GM23338 (cell line): ENCODE results near the gene SUGCT. TPM values are rescaled to one million over a fixed set of nuclear protein-coding genes. Genes with fewer than 3 reads are reported as not detected.

ENCODE experiments used
- ATAC-seq: fragments of 200-7000 bp; cut with Tn5 transposase; 3 replicates; pipeline ENCODE4 v1.9.1; 2020
- DNase-seq: peaks from one replicate; pipeline ENCODE4 v3.0.0-alpha.2; 2015; ENCODE audit warnings: low spot score
- H2AFZ ChIP-seq: fragments of 200-600 bp; sonication (generic); 2 replicates; pipeline ENCODE4 v1.8.0; 2016; ENCODE audit warnings: antibody characterized with exemption, mild to moderate bottlenecking, moderate library complexity
- H3F3A ChIP-seq: fragments of 200-600 bp; sonication (generic); replicated peaks from 2 replicates; pipeline ENCODE4 v1.8.0; 2017; ENCODE audit warnings: antibody characterized with exemption, mixed run types, low read depth
- H3K27ac ChIP-seq: fragments of 200-600 bp; sonication (generic); 2 replicates; pipeline ENCODE4 v1.6.1; 2016; ENCODE audit warnings: low read depth
- H3K27me3 ChIP-seq: fragments of 200-600 bp; sonication (generic); 2 replicates; pipeline ENCODE4 v1.8.0; 2016; ENCODE audit warnings: mild to moderate bottlenecking, mixed run types, moderate library complexity; ENCODE audit not compliant: insufficient read depth
- H3K36me3 ChIP-seq: fragments of 200-600 bp; sonication (generic); 2 replicates; pipeline ENCODE4 v1.8.0; 2016; ENCODE audit warnings: mild to moderate bottlenecking; ENCODE audit not compliant: insufficient read depth
- H3K4me1 ChIP-seq: fragments of 200-600 bp; sonication (generic); 2 replicates; pipeline ENCODE4 v1.8.0; 2016; ENCODE audit warnings: mild to moderate bottlenecking, moderate library complexity; ENCODE audit not compliant: insufficient read depth
- H3K4me2 ChIP-seq: fragments of 200-600 bp; sonication (generic); 2 replicates; pipeline ENCODE4 v1.7.1; 2017; ENCODE audit warnings: mixed run types
- H3K4me3 ChIP-seq: fragments of 200-600 bp; sonication (generic); 2 replicates; pipeline ENCODE4 v1.6.1; 2016; ENCODE audit warnings: mixed run types
- H3K79me2 ChIP-seq: fragments of 200-600 bp; sonication (generic); replicated peaks from 2 replicates; pipeline ENCODE4 v1.8.0; 2017; ENCODE audit warnings: mild to moderate bottlenecking; ENCODE audit not compliant: insufficient read depth
- H3K9me2 ChIP-seq: fragments of 200-600 bp; sonication (generic); 2 replicates; pipeline ENCODE4 v1.8.0; 2017; ENCODE audit not compliant: insufficient read depth
- H4K20me1 ChIP-seq: fragments of 200-600 bp; sonication (generic); replicated peaks from 2 replicates; pipeline ENCODE4 v1.8.0; 2017; ENCODE audit warnings: mild to moderate bottlenecking; ENCODE audit not compliant: insufficient read depth
- H3K27ac Mint-ChIP-seq: 2 replicates; pipeline ENCODE4 v1.8.0; 2020; ENCODE audit warnings: inconsistent platforms, mild to moderate bottlenecking, moderate library complexity, mixed read lengths
- H3K27me3 Mint-ChIP-seq: 3 replicates; pipeline ENCODE4 v1.8.0; 2022; ENCODE audit warnings: low read depth, mild to moderate bottlenecking, moderate library complexity, mixed read lengths, inconsistent platforms; ENCODE audit not compliant: insufficient read depth, poor library complexity
- H3K36me3 Mint-ChIP-seq: 3 replicates; pipeline ENCODE4 v1.8.0; 2021; ENCODE audit warnings: low read depth, mild to moderate bottlenecking, inconsistent platforms, moderate library complexity, mixed read lengths
- H3K4me1 Mint-ChIP-seq: 3 replicates; pipeline ENCODE4 v1.8.0; 2020; ENCODE audit warnings: mild to moderate bottlenecking, inconsistent platforms, mixed read lengths
- H3K4me3 Mint-ChIP-seq: 3 replicates; pipeline ENCODE4 v1.8.0; 2021; ENCODE audit warnings: moderate library complexity, mild to moderate bottlenecking, inconsistent platforms, mixed read lengths
- H3K9me3 Mint-ChIP-seq: 3 replicates; pipeline ENCODE4 v1.8.0; 2020; ENCODE audit warnings: moderate library complexity, mild to moderate bottlenecking, inconsistent platforms, mixed read lengths
- CREB1 ChIP-seq: fragments of 250-450 bp; sonication (Bioruptor Pico); IDR thresholded peaks from 2 replicates; pipeline ENCODE4 v1.5.0; 2020; ENCODE audit warnings: low read depth, mild to moderate bottlenecking, moderate library complexity
- EZH2 ChIP-seq: fragments of 200-600 bp; sonication (generic); IDR thresholded peaks from one replicate; pipeline ENCODE4 v1.8.0; 2017; ENCODE audit warnings: antibody characterized with exemption, mild to moderate bottlenecking, low read depth; ENCODE audit not compliant: unreplicated experiment
- EZH2phosphoT487 ChIP-seq: fragments of 200-600 bp; sonication (generic); IDR thresholded peaks from one replicate; pipeline ENCODE4 v1.8.1; 2018; ENCODE audit warnings: antibody characterized with exemption; ENCODE audit not compliant: unreplicated experiment
- JUNB ChIP-seq: IDR thresholded peaks from one replicate; pipeline ENCODE4 v1.6.1; 2016; ENCODE audit warnings: antibody characterized with exemption; ENCODE audit not compliant: unreplicated experiment
- NANOG ChIP-seq: IDR thresholded peaks from 2 replicates; pipeline ENCODE4 v1.6.1; 2016; ENCODE audit warnings: antibody characterized with exemption, borderline replicate concordance
- POLR2AphosphoS5 ChIP-seq: IDR thresholded peaks from 2 replicates; pipeline ENCODE4 v1.6.1; 2016; ENCODE audit warnings: antibody characterized with exemption, low read depth
- STAT1 ChIP-seq: IDR thresholded peaks from one replicate; pipeline ENCODE4 v1.6.1; 2016; ENCODE audit warnings: antibody characterized with exemption; ENCODE audit not compliant: unreplicated experiment
- ZNF114 ChIP-seq: fragments of 250-450 bp; sonication (Bioruptor Pico); IDR thresholded peaks from 2 replicates; pipeline ENCODE4 v1.5.0; 2020; ENCODE audit warnings: mild to moderate bottlenecking, moderate library complexity
- ZNF331 ChIP-seq: fragments of 250-450 bp; sonication (Bioruptor Pico); IDR thresholded peaks from 2 replicates; pipeline ENCODE4 v1.5.0; 2020; ENCODE audit warnings: low read depth, mild to moderate bottlenecking, moderate library complexity
- polyA plus RNA-seq: library from polyadenylated mRNA; unstranded; fragments of >200 nt; fragmentation: Nextera tagmentation; extraction: Ambion mirVana; gene quantifications from 2 replicates; pipeline ENCODE4 v1.2.1, GENCODE V29; 2016
- total RNA-seq: library from RNA; depleted of rRNA; stranded (reverse); fragments of >200 nt; shearing (Covaris generic); gene quantifications from 2 replicates; pipeline ENCODE4 v1.2.3, GENCODE V29; 2014
- TF ChIP-seq, protein P1 (sequence below): IDR thresholded peaks from 2 replicates; pipeline ENCODE4 v1.6.1; 2016; ENCODE audit warnings: antibody characterized with exemption
- TF ChIP-seq, protein P2 (sequence below), 2 experiments: fragments of 200-600 bp in 1 of 2; sonication (generic) in 1 of 2; conservative IDR thresholded peaks; 2 replicates each; pipeline versions ENCODE4 v1.5.1 to v1.6.1; 2016 to 2017; ENCODE audit warnings: antibody characterized with exemption in 2 of 2, low read depth in 2 of 2, mild to moderate bottlenecking in 2 of 2, moderate library complexity in 1 of 2
- TF ChIP-seq, protein P3 (sequence below): IDR thresholded peaks from one replicate; pipeline ENCODE4 v1.6.1; 2018; ENCODE audit warnings: antibody characterized with exemption; ENCODE audit not compliant: unreplicated experiment
- TF ChIP-seq, protein P4 (sequence below): fragments of 250-450 bp; sonication (Bioruptor Pico); IDR thresholded peaks from 2 replicates; pipeline ENCODE4 v1.5.0; 2020; ENCODE audit warnings: mild to moderate bottlenecking, moderate library complexity

SUGCT gene
- total and polyA plus RNA-seq, 2 experiments from 2014 or later: 4.2 to 5.6 TPM

DNA sequence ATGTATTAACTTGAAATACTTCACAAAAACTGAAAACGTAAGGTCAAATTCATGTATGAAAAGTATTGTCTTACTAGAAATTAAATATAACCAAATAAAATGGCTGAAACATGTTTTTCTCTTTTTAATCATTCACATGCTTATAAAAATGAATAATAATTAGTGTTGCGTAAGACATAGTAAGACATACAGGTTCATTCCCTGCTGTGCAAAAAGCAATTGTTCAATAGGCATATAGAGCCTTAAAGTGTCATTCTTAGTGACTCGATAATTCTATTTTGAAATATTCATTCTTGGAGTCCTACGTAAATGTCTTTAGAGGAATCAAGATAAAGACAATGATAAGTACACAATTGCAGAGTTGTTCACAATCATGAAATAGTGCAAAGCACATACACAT, 337.1 kb downstream of the SUGCT start:
- H2AFZ ChIP-seq: no peak overlapping the region
- Mint-ChIP-seq H3K27me3 (no peaks in the 10 kb centered on the region), H3K36me3 (no peaks in the 10 kb centered on the region), H3K9me3 (no peaks in the 10 kb centered on the region), H3K4me1 (no peaks in the 10 kb centered on the region), H3K27ac (no peak overlapping the region), H3K4me3 (no peak overlapping the region)
- DNase-seq (no peak), ATAC-seq (no peak)
- TF ChIP-seq EZH2 (no peak), JUNB (no peak), CREB1 (CRISPR knock-in tag) (no peak), NANOG (no peak), POLR2AphosphoS5 (no peak), ZNF114 (CRISPR knock-in tag) (no peak), STAT1 (no peak), EZH2phosphoT487 (no peak), ZNF331 (CRISPR knock-in tag) (no peak)
- TF ChIP-seq, protein P1, sequence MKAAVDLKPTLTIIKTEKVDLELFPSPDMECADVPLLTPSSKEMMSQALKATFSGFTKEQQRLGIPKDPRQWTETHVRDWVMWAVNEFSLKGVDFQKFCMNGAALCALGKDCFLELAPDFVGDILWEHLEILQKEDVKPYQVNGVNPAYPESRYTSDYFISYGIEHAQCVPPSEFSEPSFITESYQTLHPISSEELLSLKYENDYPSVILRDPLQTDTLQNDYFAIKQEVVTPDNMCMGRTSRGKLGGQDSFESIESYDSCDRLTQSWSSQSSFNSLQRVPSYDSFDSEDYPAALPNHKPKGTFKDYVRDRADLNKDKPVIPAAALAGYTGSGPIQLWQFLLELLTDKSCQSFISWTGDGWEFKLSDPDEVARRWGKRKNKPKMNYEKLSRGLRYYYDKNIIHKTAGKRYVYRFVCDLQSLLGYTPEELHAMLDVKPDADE: no peak
- TF ChIP-seq, protein P2, sequence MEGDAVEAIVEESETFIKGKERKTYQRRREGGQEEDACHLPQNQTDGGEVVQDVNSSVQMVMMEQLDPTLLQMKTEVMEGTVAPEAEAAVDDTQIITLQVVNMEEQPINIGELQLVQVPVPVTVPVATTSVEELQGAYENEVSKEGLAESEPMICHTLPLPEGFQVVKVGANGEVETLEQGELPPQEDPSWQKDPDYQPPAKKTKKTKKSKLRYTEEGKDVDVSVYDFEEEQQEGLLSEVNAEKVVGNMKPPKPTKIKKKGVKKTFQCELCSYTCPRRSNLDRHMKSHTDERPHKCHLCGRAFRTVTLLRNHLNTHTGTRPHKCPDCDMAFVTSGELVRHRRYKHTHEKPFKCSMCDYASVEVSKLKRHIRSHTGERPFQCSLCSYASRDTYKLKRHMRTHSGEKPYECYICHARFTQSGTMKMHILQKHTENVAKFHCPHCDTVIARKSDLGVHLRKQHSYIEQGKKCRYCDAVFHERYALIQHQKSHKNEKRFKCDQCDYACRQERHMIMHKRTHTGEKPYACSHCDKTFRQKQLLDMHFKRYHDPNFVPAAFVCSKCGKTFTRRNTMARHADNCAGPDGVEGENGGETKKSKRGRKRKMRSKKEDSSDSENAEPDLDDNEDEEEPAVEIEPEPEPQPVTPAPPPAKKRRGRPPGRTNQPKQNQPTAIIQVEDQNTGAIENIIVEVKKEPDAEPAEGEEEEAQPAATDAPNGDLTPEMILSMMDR (conservative IDR thresholded peaks at IDR 0.05; ENCODE audit: low read depth in 2 of 2): no peak
- TF ChIP-seq, protein P3, sequence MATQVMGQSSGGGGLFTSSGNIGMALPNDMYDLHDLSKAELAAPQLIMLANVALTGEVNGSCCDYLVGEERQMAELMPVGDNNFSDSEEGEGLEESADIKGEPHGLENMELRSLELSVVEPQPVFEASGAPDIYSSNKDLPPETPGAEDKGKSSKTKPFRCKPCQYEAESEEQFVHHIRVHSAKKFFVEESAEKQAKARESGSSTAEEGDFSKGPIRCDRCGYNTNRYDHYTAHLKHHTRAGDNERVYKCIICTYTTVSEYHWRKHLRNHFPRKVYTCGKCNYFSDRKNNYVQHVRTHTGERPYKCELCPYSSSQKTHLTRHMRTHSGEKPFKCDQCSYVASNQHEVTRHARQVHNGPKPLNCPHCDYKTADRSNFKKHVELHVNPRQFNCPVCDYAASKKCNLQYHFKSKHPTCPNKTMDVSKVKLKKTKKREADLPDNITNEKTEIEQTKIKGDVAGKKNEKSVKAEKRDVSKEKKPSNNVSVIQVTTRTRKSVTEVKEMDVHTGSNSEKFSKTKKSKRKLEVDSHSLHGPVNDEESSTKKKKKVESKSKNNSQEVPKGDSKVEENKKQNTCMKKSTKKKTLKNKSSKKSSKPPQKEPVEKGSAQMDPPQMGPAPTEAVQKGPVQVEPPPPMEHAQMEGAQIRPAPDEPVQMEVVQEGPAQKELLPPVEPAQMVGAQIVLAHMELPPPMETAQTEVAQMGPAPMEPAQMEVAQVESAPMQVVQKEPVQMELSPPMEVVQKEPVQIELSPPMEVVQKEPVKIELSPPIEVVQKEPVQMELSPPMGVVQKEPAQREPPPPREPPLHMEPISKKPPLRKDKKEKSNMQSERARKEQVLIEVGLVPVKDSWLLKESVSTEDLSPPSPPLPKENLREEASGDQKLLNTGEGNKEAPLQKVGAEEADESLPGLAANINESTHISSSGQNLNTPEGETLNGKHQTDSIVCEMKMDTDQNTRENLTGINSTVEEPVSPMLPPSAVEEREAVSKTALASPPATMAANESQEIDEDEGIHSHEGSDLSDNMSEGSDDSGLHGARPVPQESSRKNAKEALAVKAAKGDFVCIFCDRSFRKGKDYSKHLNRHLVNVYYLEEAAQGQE: no peak
- TF ChIP-seq, protein P4, sequence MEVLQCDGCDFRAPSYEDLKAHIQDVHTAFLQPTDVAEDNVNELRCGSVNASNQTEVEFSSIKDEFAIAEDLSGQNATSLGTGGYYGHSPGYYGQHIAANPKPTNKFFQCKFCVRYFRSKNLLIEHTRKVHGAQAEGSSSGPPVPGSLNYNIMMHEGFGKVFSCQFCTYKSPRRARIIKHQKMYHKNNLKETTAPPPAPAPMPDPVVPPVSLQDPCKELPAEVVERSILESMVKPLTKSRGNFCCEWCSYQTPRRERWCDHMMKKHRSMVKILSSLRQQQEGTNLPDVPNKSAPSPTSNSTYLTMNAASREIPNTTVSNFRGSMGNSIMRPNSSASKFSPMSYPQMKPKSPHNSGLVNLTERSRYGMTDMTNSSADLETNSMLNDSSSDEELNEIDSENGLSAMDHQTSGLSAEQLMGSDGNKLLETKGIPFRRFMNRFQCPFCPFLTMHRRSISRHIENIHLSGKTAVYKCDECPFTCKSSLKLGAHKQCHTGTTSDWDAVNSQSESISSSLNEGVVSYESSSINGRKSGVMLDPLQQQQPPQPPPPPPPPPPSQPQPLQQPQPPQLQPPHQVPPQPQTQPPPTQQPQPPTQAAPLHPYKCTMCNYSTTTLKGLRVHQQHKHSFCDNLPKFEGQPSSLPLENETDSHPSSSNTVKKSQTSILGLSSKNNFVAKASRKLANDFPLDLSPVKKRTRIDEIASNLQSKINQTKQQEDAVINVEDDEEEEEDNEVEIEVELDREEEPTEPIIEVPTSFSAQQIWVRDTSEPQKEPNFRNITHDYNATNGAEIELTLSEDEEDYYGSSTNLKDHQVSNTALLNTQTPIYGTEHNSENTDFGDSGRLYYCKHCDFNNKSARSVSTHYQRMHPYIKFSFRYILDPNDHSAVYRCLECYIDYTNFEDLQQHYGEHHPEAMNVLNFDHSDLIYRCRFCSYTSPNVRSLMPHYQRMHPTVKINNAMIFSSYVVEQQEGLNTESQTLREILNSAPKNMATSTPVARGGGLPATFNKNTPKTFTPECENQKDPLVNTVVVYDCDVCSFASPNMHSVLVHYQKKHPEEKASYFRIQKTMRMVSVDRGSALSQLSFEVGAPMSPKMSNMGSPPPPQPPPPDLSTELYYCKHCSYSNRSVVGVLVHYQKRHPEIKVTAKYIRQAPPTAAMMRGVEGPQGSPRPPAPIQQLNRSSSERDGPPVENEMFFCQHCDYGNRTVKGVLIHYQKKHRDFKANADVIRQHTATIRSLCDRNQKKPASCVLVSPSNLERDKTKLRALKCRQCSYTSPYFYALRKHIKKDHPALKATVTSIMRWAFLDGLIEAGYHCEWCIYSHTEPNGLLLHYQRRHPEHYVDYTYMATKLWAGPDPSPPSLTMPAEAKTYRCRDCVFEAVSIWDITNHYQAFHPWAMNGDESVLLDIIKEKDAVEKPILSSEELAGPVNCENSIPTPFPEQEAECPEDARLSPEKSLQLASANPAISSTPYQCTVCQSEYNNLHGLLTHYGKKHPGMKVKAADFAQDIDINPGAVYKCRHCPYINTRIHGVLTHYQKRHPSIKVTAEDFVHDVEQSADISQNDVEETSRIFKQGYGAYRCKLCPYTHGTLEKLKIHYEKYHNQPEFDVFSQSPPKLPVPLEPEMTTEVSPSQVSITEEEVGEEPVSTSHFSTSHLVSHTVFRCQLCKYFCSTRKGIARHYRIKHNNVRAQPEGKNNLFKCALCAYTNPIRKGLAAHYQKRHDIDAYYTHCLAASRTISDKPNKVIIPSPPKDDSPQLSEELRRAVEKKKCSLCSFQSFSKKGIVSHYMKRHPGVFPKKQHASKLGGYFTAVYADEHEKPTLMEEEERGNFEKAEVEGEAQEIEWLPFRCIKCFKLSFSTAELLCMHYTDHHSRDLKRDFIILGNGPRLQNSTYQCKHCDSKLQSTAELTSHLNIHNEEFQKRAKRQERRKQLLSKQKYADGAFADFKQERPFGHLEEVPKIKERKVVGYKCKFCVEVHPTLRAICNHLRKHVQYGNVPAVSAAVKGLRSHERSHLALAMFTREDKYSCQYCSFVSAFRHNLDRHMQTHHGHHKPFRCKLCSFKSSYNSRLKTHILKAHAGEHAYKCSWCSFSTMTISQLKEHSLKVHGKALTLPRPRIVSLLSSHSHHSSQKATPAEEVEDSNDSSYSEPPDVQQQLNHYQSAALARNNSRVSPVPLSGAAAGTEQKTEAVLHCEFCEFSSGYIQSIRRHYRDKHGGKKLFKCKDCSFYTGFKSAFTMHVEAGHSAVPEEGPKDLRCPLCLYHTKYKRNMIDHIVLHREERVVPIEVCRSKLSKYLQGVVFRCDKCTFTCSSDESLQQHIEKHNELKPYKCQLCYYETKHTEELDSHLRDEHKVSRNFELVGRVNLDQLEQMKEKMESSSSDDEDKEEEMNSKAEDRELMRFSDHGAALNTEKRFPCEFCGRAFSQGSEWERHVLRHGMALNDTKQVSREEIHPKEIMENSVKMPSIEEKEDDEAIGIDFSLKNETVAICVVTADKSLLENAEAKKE (CRISPR knock-in tag): no peak
- H3K27ac ChIP-seq: no peak overlapping the region
- H3K36me3 ChIP-seq: no peaks in the 10 kb centered on the region
- no peak overlapping the region for H3K4me3 ChIP-seq
- H3K79me2 ChIP-seq: no peaks in the 10 kb centered on the region
- no peak overlapping the region for H3K4me2 ChIP-seq
- H3K4me1 ChIP-seq: no peaks in the 10 kb centered on the region
- H3K9me2 ChIP-seq: no peaks in the 10 kb centered on the region
- no peaks in the 10 kb centered on the region for H3K27me3 ChIP-seq
- H3F3A ChIP-seq: no peaks in the 10 kb centered on the region
- no peaks in the 10 kb centered on the region for H4K20me1 ChIP-seq
